ENCODE measurements around the gene KCNQ1.

DNA sequence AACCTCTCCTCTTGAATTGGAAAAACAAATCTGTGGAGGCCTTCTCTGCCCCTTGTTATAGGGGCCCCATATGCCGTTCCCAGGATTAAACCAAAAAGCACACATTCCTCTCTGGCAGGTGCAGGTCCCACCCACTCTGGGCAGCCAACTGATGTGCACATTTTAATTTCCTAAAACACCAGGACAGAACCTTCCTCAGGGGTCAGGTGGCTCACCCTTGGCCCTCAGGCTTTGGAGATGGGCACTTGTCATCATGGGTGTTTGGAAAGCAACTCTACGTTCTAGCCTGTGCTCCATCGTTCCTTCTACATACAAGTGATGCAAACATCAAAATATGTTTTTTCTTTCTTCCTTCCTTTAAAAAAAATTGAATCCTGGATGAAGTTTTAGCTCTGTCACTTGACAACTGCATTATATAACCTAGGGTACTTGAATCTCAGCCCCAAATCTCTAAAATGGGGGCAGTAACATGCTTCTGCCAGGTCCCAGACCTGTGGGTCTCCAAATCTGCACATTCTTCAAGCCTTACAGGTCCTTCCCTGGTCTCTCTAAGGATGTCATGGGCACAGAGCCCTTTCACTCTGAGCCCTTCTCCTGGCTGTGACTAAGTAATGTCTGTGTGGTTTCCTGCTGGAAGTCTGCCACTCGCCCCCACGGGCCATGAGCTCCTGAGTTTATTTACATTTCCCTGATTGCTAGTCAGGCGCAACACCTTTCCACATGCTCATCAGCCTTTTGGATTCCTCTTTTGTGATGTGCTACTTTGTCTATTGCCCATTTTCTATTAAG, 211.2 kb downstream of the KCNQ1 start:
- TF ChIP-seq, protein P1, sequence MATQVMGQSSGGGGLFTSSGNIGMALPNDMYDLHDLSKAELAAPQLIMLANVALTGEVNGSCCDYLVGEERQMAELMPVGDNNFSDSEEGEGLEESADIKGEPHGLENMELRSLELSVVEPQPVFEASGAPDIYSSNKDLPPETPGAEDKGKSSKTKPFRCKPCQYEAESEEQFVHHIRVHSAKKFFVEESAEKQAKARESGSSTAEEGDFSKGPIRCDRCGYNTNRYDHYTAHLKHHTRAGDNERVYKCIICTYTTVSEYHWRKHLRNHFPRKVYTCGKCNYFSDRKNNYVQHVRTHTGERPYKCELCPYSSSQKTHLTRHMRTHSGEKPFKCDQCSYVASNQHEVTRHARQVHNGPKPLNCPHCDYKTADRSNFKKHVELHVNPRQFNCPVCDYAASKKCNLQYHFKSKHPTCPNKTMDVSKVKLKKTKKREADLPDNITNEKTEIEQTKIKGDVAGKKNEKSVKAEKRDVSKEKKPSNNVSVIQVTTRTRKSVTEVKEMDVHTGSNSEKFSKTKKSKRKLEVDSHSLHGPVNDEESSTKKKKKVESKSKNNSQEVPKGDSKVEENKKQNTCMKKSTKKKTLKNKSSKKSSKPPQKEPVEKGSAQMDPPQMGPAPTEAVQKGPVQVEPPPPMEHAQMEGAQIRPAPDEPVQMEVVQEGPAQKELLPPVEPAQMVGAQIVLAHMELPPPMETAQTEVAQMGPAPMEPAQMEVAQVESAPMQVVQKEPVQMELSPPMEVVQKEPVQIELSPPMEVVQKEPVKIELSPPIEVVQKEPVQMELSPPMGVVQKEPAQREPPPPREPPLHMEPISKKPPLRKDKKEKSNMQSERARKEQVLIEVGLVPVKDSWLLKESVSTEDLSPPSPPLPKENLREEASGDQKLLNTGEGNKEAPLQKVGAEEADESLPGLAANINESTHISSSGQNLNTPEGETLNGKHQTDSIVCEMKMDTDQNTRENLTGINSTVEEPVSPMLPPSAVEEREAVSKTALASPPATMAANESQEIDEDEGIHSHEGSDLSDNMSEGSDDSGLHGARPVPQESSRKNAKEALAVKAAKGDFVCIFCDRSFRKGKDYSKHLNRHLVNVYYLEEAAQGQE (IDR thresholded peaks at IDR 0.05; ENCODE audit: low read depth, low read length): no peak
- TF ChIP-seq FOXM1 (IDR thresholded peaks at IDR 0.05; ENCODE audit: low read depth): no peak
- TF ChIP-seq, protein P2, sequence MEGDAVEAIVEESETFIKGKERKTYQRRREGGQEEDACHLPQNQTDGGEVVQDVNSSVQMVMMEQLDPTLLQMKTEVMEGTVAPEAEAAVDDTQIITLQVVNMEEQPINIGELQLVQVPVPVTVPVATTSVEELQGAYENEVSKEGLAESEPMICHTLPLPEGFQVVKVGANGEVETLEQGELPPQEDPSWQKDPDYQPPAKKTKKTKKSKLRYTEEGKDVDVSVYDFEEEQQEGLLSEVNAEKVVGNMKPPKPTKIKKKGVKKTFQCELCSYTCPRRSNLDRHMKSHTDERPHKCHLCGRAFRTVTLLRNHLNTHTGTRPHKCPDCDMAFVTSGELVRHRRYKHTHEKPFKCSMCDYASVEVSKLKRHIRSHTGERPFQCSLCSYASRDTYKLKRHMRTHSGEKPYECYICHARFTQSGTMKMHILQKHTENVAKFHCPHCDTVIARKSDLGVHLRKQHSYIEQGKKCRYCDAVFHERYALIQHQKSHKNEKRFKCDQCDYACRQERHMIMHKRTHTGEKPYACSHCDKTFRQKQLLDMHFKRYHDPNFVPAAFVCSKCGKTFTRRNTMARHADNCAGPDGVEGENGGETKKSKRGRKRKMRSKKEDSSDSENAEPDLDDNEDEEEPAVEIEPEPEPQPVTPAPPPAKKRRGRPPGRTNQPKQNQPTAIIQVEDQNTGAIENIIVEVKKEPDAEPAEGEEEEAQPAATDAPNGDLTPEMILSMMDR (IDR thresholded peaks at IDR 0.05): no peak
- no peak for TF ChIP-seq SIN3A (IDR thresholded peaks at IDR 0.05; ENCODE audit: borderline replicate concordance, low read depth, low read length)
- TF ChIP-seq ELF1 (IDR thresholded peaks at IDR 0.05): no peak
- TF ChIP-seq, protein P3, sequence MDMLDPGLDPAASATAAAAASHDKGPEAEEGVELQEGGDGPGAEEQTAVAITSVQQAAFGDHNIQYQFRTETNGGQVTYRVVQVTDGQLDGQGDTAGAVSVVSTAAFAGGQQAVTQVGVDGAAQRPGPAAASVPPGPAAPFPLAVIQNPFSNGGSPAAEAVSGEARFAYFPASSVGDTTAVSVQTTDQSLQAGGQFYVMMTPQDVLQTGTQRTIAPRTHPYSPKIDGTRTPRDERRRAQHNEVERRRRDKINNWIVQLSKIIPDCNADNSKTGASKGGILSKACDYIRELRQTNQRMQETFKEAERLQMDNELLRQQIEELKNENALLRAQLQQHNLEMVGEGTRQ (IDR thresholded peaks at IDR 0.05; ENCODE audit: borderline replicate concordance, low read depth, low read length): no peak
- TF ChIP-seq MXI1 (IDR thresholded peaks at IDR 0.05; ENCODE audit: low read depth, low read length): no peak
- no peak for TF ChIP-seq SMC3 (IDR thresholded peaks at IDR 0.05; ENCODE audit: low read depth, low read length)
- no peak for TF ChIP-seq POLR2AphosphoS5 (IDR thresholded peaks at IDR 0.05; ENCODE audit: low read depth, low read length)
- TF ChIP-seq, protein P4, sequence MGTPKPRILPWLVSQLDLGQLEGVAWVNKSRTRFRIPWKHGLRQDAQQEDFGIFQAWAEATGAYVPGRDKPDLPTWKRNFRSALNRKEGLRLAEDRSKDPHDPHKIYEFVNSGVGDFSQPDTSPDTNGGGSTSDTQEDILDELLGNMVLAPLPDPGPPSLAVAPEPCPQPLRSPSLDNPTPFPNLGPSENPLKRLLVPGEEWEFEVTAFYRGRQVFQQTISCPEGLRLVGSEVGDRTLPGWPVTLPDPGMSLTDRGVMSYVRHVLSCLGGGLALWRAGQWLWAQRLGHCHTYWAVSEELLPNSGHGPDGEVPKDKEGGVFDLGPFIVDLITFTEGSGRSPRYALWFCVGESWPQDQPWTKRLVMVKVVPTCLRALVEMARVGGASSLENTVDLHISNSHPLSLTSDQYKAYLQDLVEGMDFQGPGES (IDR thresholded peaks at IDR 0.05; ENCODE audit: low read depth, low read length): no peak
- TF ChIP-seq, protein P5, sequence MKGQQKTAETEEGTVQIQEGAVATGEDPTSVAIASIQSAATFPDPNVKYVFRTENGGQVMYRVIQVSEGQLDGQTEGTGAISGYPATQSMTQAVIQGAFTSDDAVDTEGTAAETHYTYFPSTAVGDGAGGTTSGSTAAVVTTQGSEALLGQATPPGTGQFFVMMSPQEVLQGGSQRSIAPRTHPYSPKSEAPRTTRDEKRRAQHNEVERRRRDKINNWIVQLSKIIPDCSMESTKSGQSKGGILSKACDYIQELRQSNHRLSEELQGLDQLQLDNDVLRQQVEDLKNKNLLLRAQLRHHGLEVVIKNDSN (IDR thresholded peaks at IDR 0.05; ENCODE audit: borderline replicate concordance, low read depth): no peak
- no peak for TF ChIP-seq EZH2phosphoT487 (IDR thresholded peaks at IDR 0.05; ENCODE audit: borderline replicate concordance, low read depth)
- no peak for TF ChIP-seq TAF1 (IDR thresholded peaks at IDR 0.05; ENCODE audit: borderline replicate concordance, low read depth, low read length)
- TF ChIP-seq CHD2 (IDR thresholded peaks at IDR 0.05; ENCODE audit: low read length, partially characterized antibody): no peak

Data from SK-N-SH (cell line).